ENCODE measurements around the gene SGPP2. TPM values are rescaled to one million over a fixed set of nuclear protein-coding genes. Genes with fewer than 3 reads are reported as not detected.
A peak's percentile ranks its signal among the peaks of the same experiment; 100 is the strongest.

The SGPP2 gene
- total RNA-seq, 2 experiments from 2014 or later = 9.4 to 12.1 TPM

DNA sequence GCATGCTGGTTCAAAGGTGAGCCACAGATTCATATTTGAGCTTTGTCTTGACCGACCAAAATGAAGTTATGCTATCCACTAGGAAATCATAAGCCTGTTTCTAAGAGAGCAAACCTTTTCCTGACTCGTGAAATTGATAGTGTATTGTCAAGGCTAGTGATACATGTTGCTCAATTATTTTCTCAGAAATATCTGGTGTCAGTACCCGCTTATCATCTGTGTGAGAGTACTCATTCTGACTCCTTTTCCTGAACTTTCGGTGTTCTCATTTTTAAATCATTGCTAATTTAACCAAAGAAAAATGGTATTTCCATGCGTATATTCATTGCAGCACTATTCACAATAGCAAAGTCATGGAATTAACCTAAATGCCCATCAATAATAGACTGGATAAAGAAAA lies 56.2 kb downstream of the SGPP2 start:
- Mint-ChIP-seq H3K27me3 (peaks cover 7% of the 10 kb centered on the region), H3K36me3 (ENCODE audit: low read depth) (no peaks in the 10 kb centered on the region), H3K4me1 (no peaks in the 10 kb centered on the region), H3K9me3 (ENCODE audit: low read depth) (no peaks in the 10 kb centered on the region), H3K27ac (no peak overlapping the region), H3K4me3 (no peak overlapping the region)
- DNase-seq (no peak), ATAC-seq (no peak)
- intact Hi-C loops (cut with DNase I, micrococcal nuclease) = no loop called here
- CTCF ChIA-PET = no interaction called here
- POLR2A ChIA-PET = no interaction called here

DNA sequence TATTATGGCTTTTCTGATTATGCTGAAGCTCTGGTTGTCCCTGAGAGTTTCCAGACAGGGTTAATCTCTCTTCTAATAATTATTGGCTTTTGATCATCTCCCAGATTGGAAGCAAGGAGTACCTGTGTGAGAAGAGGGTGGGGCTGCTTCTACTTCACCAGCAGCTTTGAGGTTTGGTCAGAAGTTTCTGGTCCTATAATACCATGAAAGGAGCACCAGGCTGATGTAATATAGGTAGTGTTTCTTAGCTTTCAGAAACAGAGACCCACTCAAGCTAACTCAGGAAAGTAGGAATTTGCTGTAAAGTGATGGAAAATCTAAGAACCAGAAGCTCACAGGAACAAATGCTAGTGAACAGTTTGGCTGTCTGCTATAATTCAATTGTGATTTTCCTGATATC lies 57.6 kb downstream of the SGPP2 start:
- DNase-seq (no peak), ATAC-seq (no peak)
- no peaks in the 10 kb centered on the region for H3K9me3 Mint-ChIP-seq (ENCODE audit: low read depth)
- peaks cover 7% of the 10 kb centered on the region for H3K27me3 Mint-ChIP-seq
- ChIA-PET POLR2A (no interaction called here), CTCF (interaction anchor here (0.6 to 1.6 kb wide), 2 partner anchors 27 to 164 kb away, joined by 3 read pairs; no protein-coding TSS in a partner anchor)
- intact Hi-C loops (cut with DNase I, micrococcal nuclease) = loop anchor here in 1 of 2 experiments (2.0 kb wide), 1 partner anchor 163 kb away; no protein-coding TSS in a partner anchor
- H3K4me3 Mint-ChIP-seq = no peak overlapping the region
- no peak overlapping the region for H3K27ac Mint-ChIP-seq
- H3K4me1 Mint-ChIP-seq = no peaks in the 10 kb centered on the region
- no peaks in the 10 kb centered on the region for H3K36me3 Mint-ChIP-seq (ENCODE audit: low read depth)

DNA sequence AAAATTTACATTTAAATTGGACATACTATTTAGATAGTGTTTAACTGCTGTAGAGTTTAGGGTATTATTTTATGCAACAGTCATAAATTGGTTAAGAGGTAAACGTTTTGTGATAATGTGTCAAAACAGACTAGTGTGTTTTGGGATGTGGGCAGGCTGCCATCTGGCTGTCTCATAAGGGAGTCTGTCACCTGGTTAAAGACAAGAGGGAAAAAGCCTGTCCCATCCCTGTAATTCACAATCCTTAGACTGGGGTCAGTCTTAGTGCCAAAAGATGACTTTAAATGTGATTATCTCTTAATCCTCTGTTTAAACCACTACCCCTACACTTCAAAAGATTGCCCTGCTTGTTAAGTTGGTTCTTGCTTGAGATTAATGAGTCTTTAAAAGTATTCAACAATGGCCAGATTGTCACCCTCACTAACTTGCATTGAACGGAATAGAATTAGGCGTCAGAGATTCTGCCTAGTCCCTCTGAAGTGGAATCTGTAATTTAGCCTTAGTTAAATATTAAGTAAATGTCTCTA lies 59.2 kb downstream of the SGPP2 start:
- no peak overlapping the region for H3K4me3 Mint-ChIP-seq
- CTCF ChIA-PET = interaction anchor here (1.1 kb wide), 1 partner anchor 165 kb away, joined by 4 read pairs; no protein-coding TSS in a partner anchor
- no peak for ATAC-seq
- peak; percentile 18 for DNase-seq
- no peaks in the 10 kb centered on the region for H3K4me1 Mint-ChIP-seq
- H3K9me3 Mint-ChIP-seq (ENCODE audit: low read depth) = no peaks in the 10 kb centered on the region
- peaks cover 7% of the 10 kb centered on the region for H3K27me3 Mint-ChIP-seq
- H3K36me3 Mint-ChIP-seq (ENCODE audit: low read depth) = no peaks in the 10 kb centered on the region
- POLR2A ChIA-PET = no interaction called here
- intact Hi-C loops (cut with DNase I, micrococcal nuclease) = loop anchor here in 1 of 2 experiments (2.0 kb wide), 1 partner anchor 165 kb away; no protein-coding TSS in a partner anchor
- no peak overlapping the region for H3K27ac Mint-ChIP-seq

DNA sequence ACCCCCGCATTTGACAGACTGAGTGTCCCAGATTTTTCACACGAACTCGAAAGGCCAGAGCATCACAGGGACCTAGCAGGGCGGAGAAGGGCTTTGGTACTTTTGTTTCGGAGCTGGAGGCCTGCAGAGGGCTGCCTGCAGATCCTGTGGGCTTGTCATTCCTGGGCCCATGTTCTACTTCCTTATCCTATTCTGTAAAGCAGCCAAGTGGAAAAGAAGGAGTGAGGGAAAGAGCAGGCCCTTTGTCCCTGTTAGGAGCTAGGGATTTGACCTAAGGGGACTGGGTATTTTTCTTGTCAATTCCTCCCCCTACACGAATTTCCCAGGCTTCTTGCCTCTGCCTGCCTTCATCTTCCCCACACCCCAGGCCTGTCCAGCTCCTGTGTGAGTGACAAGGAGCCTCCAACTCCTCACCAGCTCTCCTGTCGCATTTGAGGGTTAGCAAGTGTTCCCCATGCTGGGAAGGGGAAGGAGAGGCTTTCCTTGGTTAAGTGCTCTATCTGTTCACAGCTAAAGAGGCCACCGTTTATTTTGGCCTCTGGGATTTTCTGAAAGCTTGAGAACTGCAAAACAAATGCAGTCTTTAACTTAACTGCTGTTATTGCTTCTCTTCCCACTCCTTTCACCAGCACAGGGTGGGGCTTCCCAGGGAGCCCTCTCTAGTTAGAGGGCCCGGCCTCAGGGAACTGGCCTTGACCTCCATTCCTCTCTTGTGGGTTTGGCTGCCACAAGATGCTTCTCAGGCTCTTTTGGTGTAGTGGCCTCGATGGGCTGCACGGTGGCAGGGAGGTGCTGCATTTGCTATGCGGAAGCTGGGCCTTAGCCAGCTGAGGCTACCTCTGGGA lies 61.2 kb downstream of the SGPP2 start:
- intact Hi-C loops (cut with DNase I, micrococcal nuclease) = no loop called here
- no peaks in the 10 kb centered on the region for H3K9me3 Mint-ChIP-seq (ENCODE audit: low read depth)
- no peak for DNase-seq
- H3K4me3 Mint-ChIP-seq = no peak overlapping the region
- H3K27ac Mint-ChIP-seq = no peak overlapping the region
- no peaks in the 10 kb centered on the region for H3K36me3 Mint-ChIP-seq (ENCODE audit: low read depth)
- peaks cover 7% of the 10 kb centered on the region for H3K27me3 Mint-ChIP-seq
- POLR2A ChIA-PET = no interaction called here
- CTCF ChIA-PET = no interaction called here
- H3K4me1 Mint-ChIP-seq = no peaks in the 10 kb centered on the region
- no peak for ATAC-seq

DNA sequence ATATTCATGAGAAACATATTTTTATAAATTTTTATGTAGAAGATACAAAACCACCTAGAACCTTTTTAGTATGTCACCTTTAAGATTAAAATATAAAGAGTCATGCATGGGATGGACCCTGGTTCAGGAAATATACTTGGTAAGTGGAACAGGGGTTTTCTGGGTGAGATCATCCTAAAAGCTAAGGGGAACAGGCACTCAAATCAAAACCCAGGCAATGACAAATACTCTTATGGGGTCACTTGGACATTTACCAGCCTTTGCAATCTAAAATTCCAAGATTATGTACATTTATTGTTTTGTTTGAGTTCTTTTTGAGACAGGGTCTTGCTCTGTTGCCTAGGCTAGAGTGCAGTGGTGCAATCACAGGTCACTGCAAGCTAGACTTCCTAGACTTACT lies 65.8 kb downstream of the SGPP2 start:
- Mint-ChIP-seq H3K9me3 (ENCODE audit: low read depth) (peaks cover 3% of the 10 kb centered on the region), H3K4me3 (no peak overlapping the region), H3K27ac (no peak overlapping the region), H3K27me3 (peaks cover under 1% of the 10 kb centered on the region), H3K36me3 (ENCODE audit: low read depth) (peaks cover 3% of the 10 kb centered on the region), H3K4me1 (no peaks in the 10 kb centered on the region)
- ChIA-PET CTCF (no interaction called here), POLR2A (interaction anchor here (0.6 kb wide), 1 partner anchor 14 kb away, joined by 3 read pairs; no protein-coding TSS in a partner anchor)
- ATAC-seq (no peak), DNase-seq (no peak)
- intact Hi-C loops (cut with DNase I, micrococcal nuclease) = no loop called here

DNA sequence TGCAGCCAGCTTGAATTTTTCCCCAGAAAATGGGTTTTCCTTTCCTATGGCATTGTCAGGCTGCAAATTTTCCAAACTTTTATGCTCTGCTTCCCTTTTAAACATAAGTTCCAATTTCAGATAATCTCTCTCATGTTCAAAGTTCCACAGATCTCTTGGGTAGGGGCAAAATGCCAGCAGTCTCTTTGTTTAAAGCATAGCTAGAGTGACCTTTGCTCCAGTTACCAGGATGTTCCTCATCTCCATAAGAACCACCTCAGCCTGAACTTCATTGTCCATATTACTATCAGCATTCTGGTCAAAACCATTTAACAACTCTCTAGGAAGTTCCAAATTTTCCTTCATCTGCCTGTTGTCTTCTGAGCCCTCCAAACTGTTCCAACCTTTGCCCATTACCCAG lies 68.3 kb downstream of the SGPP2 start:
- CTCF ChIA-PET = no interaction called here

DNA sequence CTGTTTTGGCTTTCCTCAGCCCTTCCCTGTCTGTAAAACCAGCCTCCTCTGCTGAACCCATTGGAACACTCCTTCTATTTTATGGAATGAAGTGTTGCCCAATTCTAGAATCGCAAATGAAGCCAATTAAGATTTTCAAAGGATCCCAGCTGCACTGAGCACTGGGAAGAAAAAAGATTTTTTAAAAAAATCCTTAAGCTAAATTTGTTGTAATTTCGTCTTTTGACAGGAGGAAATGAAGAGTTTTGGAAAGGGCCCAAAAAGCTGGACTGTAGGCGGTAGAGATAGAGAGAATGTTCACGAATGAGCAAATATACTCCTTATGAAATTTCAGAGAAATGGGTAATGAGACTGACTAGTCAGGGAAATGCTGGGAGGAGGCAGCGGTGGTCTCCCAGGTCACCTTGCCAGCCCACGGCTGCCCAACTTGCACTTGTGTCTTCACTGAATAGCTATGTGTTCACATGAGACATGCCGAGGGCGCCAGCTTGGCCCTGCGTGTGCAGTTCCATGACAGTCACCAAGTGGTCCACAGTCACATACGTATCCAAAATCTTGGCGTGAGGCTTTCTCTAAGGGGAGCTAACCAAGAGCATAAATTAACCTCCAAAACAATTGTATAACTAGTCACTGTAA lies 69.9 kb downstream of the SGPP2 start:
- CTCF ChIA-PET = interaction anchor here (0.6 kb wide), 1 partner anchor 38 kb away, joined by 3 read pairs; no protein-coding TSS in a partner anchor

More for the DNA sequence above, 68.3 kb downstream of the SGPP2 start:
- Mint-ChIP-seq H3K27me3 (no peaks in the 10 kb centered on the region), H3K27ac (no peak overlapping the region), H3K4me1 (no peaks in the 10 kb centered on the region), H3K9me3 (ENCODE audit: low read depth) (peaks cover 3% of the 10 kb centered on the region), H3K4me3 (no peak overlapping the region), H3K36me3 (ENCODE audit: low read depth) (peaks cover 3% of the 10 kb centered on the region)
- intact Hi-C loops (cut with DNase I, micrococcal nuclease) = no loop called here
- ATAC-seq (no peak), DNase-seq (no peak)
- POLR2A ChIA-PET = no interaction called here

DNA sequence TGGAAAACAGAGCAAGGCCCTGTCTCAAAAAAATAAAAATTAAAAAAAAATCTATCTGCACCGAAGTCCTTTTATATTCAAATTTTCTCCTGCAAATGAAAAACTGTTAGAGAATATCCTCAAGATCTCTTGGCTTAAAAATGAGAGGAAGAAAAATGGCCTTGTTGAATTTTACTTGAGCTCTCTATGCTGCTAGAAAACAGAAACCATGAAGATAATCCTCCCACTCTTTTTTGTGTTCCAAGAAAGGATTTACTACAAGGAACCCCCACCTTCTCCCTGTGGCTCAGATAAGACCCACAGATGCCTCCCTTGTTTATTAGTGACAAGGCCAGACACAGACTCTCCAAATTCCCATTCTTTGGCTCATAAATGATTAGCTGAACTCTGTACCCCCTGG lies 71.0 kb downstream of the SGPP2 start:
- ATAC-seq (no peak), DNase-seq (no peak)
- peaks cover 2% of the 10 kb centered on the region for H3K27me3 Mint-ChIP-seq
- peaks cover 5% of the 10 kb centered on the region for H3K36me3 Mint-ChIP-seq (ENCODE audit: low read depth)
- H3K27ac Mint-ChIP-seq = no peak overlapping the region
- ChIA-PET POLR2A (no interaction called here), CTCF (no interaction called here)
- intact Hi-C loops (cut with DNase I, micrococcal nuclease) = no loop called here
- no peaks in the 10 kb centered on the region for H3K4me1 Mint-ChIP-seq
- H3K9me3 Mint-ChIP-seq (ENCODE audit: low read depth) = peaks cover 3% of the 10 kb centered on the region
- H3K4me3 Mint-ChIP-seq = no peak overlapping the region

More for the DNA sequence above, 69.9 kb downstream of the SGPP2 start:
- intact Hi-C loops (cut with DNase I, micrococcal nuclease) = no loop called here
- DNase-seq = no peak
- POLR2A ChIA-PET = no interaction called here
- peaks cover 3% of the 10 kb centered on the region for H3K36me3 Mint-ChIP-seq (ENCODE audit: low read depth)
- no peaks in the 10 kb centered on the region for H3K27me3 Mint-ChIP-seq
- no peak overlapping the region for H3K27ac Mint-ChIP-seq
- no peak for ATAC-seq
- H3K4me1 Mint-ChIP-seq = no peaks in the 10 kb centered on the region
- H3K9me3 Mint-ChIP-seq (ENCODE audit: low read depth) = peaks cover 3% of the 10 kb centered on the region
- H3K4me3 Mint-ChIP-seq = no peak overlapping the region

DNA sequence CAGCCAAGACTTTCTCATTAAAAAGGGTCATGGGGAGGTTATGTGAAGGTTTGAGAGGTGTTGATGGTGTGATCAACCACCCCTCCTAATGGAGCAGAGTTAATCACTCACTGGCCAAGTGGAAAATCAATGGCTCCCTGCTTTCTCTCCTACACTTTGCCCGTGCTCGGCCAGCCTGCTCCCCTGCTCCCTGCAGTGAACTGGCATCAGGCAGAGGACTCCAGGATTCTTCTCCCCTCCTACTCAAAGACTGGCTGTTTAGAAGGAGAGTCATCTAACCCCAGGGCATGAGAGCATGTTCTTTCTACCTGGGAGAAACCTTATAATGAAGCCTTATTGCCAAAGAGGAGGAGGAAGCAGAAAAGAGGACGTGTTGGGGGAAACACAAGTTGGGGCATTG lies 74.9 kb downstream of the SGPP2 start:
- CTCF ChIA-PET = no interaction called here
- DNase-seq (no peak), ATAC-seq (no peak)
- POLR2A ChIA-PET = no interaction called here
- H3K27ac Mint-ChIP-seq = no peak overlapping the region
- no peak overlapping the region for H3K4me3 Mint-ChIP-seq
- no peaks in the 10 kb centered on the region for H3K4me1 Mint-ChIP-seq
- H3K36me3 Mint-ChIP-seq (ENCODE audit: low read depth) = peaks cover 8% of the 10 kb centered on the region
- peaks cover 2% of the 10 kb centered on the region for H3K27me3 Mint-ChIP-seq
- intact Hi-C loops (cut with DNase I, micrococcal nuclease) = no loop called here
- no peaks in the 10 kb centered on the region for H3K9me3 Mint-ChIP-seq (ENCODE audit: low read depth)

DNA sequence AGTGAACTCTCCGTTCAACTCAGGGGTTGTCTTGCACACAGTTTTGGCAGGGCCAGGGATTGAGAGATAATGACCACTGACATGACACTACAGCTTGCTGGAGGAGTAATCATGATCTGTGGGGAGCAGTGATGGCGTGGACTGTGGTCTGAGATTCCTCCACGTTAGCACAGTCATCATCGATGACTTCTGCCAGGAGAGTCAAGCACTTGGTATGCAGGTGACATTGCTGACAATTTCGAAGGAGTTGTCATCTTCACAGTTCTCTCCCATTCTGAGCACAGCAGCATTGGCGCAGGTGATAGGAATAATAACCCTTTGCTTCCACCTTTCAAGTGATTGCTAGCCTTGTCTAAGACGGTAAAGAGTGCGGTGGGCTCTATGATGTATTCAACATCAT lies 79.8 kb downstream of the SGPP2 start:
- POLR2A ChIA-PET = no interaction called here
- ATAC-seq (no peak), DNase-seq (no peak)
- CTCF ChIA-PET = no interaction called here
- peaks cover 10% of the 10 kb centered on the region for H3K36me3 Mint-ChIP-seq (ENCODE audit: low read depth)
- peaks cover 2% of the 10 kb centered on the region for H3K27me3 Mint-ChIP-seq
- intact Hi-C loops (cut with DNase I, micrococcal nuclease) = no loop called here
- no peak overlapping the region for H3K27ac Mint-ChIP-seq
- H3K9me3 Mint-ChIP-seq (ENCODE audit: low read depth) = no peaks in the 10 kb centered on the region
- H3K4me1 Mint-ChIP-seq = no peaks in the 10 kb centered on the region
- H3K4me3 Mint-ChIP-seq = no peak overlapping the region

DNA sequence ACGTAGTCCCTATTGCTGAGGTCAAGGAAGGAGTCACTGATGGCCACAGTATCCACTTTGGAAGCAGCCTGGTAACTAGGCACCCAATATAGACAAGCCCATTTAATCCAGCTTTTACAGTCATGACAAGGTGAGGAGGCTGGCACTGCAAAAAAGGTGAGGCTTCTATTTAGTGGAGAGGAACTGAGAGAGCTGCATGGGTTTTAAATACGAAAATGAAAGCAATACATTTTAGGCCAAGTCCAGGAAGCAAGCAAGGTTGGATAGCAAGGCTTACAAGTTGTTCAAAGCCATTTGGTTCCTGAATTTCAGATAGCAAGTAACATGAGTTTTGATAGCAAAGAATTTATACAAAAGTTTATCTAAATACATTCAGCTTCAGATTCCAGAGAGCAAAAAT lies 80.4 kb downstream of the SGPP2 start:
- H3K9me3 Mint-ChIP-seq (ENCODE audit: low read depth) = no peaks in the 10 kb centered on the region
- DNase-seq (no peak), ATAC-seq (no peak)
- H3K27ac Mint-ChIP-seq = no peak overlapping the region
- peaks cover 10% of the 10 kb centered on the region for H3K36me3 Mint-ChIP-seq (ENCODE audit: low read depth)
- H3K27me3 Mint-ChIP-seq = peaks cover 2% of the 10 kb centered on the region
- ChIA-PET CTCF (no interaction called here), POLR2A (no interaction called here)
- H3K4me1 Mint-ChIP-seq = no peaks in the 10 kb centered on the region
- intact Hi-C loops (cut with DNase I, micrococcal nuclease) = no loop called here
- H3K4me3 Mint-ChIP-seq = no peak overlapping the region

Measured in activated CD4-positive, alpha-beta T cell treated with anti-CD3 and anti-CD28 coated beads for 36 hours (primary cell).